ENCODE measurements around the gene PRPSAP1.
"Not testable (repeated sequence)": the region's sequence is repeated elsewhere in the genome, so short reads cannot be mapped to it uniquely, and the experiment has no call there.

PRPSAP1 gene

GRCh38 chr17:76273445-76274111, 80.1 kb downstream of the PRPSAP1 start:
- in situ Hi-C loops (cut with HindIII; ENCODE audit: low pct_unique_long_range_greater_than_20kb, low sequenced_read_pairs): no loop called here
- DNase-seq (ENCODE audit: low read depth in 1 of 2, low spot score in 1 of 2): no peak
- TF ChIP-seq JUND (IDR thresholded peaks at IDR 0.05; ENCODE audit: low read depth): no peak

GRCh38 chr17:76272541-76273444, 80.9 kb downstream of the PRPSAP1 start:
- no peak for DNase-seq (ENCODE audit: low read depth in 1 of 2, low spot score in 1 of 2)
- TF ChIP-seq JUND (IDR thresholded peaks at IDR 0.05; ENCODE audit: low read depth): no peak
- in situ Hi-C loops (cut with HindIII; ENCODE audit: low pct_unique_long_range_greater_than_20kb, low sequenced_read_pairs): no loop called here

DNA sequence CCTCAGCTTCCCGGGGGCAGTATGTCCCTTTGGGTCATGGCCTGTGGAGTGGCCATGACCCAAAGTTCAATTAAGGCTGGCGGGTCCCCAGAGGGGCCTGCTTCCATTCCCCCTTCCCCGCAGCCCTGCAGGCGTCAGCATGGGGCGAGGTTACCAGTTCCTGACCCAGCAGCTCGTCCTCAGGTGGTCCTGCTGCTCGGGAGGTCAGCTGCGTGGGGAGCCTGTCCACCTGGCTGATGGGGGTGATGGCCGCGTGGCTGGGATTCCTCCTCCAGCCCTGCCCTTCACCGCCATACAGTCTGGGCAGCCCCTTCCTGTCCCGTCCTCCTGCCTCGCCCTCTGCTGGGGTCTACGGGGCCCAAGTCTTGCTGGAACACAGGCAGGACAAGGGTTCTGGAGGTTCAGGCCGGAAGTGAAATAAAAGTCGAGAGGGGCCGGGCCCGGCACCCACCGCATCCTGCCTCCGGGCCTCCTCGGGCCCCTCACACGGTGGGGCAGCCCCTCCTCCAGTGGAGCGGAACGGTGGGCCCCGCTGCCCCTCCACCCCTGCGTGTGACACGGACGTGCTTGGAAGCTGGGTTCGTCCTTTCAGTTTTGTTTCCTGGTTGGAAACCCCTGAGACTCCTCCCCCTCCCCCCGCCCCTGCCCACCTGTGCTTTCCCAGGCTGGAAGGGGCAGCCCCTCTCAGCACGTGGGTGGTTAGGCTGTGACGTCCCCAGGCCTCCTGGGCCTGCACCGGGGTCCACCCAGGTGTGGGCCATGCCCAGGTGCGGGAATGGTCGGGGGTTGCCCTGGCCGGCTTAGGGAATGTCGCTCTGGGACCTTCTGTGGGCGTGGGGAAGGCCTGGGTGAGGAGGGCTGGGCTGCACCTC, 81.8 kb downstream of the PRPSAP1 start:
- no peak for TF ChIP-seq JUND (IDR thresholded peaks at IDR 0.05; ENCODE audit: low read depth)
- no peak for DNase-seq (ENCODE audit: low read depth in 1 of 2, low spot score in 1 of 2)
- in situ Hi-C loops (cut with HindIII; ENCODE audit: low pct_unique_long_range_greater_than_20kb, low sequenced_read_pairs): no loop called here

GRCh38 chr17:76270770-76271668, 82.7 kb downstream of the PRPSAP1 start:
- in situ Hi-C loops (cut with HindIII; ENCODE audit: low pct_unique_long_range_greater_than_20kb, low sequenced_read_pairs): no loop called here
- TF ChIP-seq JUND (IDR thresholded peaks at IDR 0.05; ENCODE audit: low read depth): no peak
- DNase-seq (ENCODE audit: low read depth in 1 of 2, low spot score in 1 of 2): no peak

GRCh38 chr17:76270127-76270592, 83.6 kb downstream of the PRPSAP1 start:
- no peak for DNase-seq (ENCODE audit: low read depth in 1 of 2, low spot score in 1 of 2)
- in situ Hi-C loops (cut with HindIII; ENCODE audit: low pct_unique_long_range_greater_than_20kb, low sequenced_read_pairs): no loop called here
- TF ChIP-seq JUND (IDR thresholded peaks at IDR 0.05; ENCODE audit: low read depth): no peak

GRCh38 chr17:76268991-76269981, 84.4 kb downstream of the PRPSAP1 start:
- no peak for DNase-seq (ENCODE audit: low read depth in 1 of 2, low spot score in 1 of 2)
- no peak for TF ChIP-seq JUND (IDR thresholded peaks at IDR 0.05; ENCODE audit: low read depth)
- in situ Hi-C loops (cut with HindIII; ENCODE audit: low pct_unique_long_range_greater_than_20kb, low sequenced_read_pairs): no loop called here

DNA sequence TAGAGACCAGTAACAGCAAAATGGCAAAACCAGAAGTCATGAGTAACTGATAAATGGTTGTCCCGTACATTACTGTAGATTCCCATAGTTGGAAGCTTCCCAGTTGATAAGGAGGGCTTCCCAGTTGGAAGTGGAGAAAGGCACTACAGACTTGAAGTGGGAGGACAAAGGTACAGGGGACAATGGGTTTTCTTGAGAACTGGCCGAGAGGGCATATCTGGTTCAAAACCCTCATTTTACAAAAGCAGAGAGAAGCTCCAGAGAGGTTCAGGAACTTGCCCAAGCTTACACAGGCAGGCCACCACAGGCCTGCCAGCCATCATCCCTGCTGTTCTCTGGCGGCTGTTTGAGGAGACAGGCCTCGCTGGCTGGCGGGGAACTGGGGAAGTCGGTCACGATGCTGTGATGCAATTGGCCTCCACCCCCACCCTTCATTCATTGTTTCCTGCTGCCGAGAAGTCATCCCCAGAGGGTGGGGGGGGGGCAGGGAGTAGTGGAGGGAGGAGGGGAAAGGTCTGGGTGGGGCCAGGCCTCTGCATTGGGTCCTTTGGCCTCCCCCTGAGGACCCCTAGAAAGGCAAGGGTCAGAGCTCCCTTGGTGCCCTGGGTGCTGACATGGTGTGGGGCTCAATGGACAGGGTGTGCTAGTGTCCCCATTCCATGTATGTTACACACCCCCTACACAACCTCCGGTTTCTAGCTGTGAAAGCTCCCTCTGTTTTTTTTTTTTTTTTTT, 85.5 kb downstream of the PRPSAP1 start:
- no peak for TF ChIP-seq JUND (IDR thresholded peaks at IDR 0.05; ENCODE audit: low read depth)
- in situ Hi-C loops (cut with HindIII; ENCODE audit: low pct_unique_long_range_greater_than_20kb, low sequenced_read_pairs): no loop called here
- DNase-seq (ENCODE audit: low read depth in 1 of 2, low spot score in 1 of 2): no peak

- in situ Hi-C loops (cut with HindIII; ENCODE audit: low pct_unique_long_range_greater_than_20kb, low sequenced_read_pairs); DNase-seq (ENCODE audit: low read depth in 1 of 2, low spot score in 1 of 2): not testable (repeated sequence)
These were observed 86.1 kb downstream of the PRPSAP1 start for GRCh38 chr17:76267581-76268001.

- TF ChIP-seq JUND (IDR thresholded peaks at IDR 0.05; ENCODE audit: low read depth): no peak
- DNase-seq (ENCODE audit: low read depth in 1 of 2, low spot score in 1 of 2): no peak
- in situ Hi-C loops (cut with HindIII; ENCODE audit: low pct_unique_long_range_greater_than_20kb, low sequenced_read_pairs): no loop called here
These were observed 86.6 kb downstream of the PRPSAP1 start for GRCh38 chr17:76267051-76267576.

All from T47D (cell line).